NCI-H1694 (cell line): ENCODE data around the gene PRRT2.
"Not testable (repeated sequence)": the region's sequence is repeated elsewhere in the genome, so short reads cannot be mapped to it uniquely, and the experiment has no call there.

ENCODE experiments used
- DNase-seq: peaks from one replicate; lab custom pipeline; 2025; lab: John Stamatoyannopoulos, UW

The PRRT2 gene

GRCh38 chr16:29790949-29791844 is 20.8 kb upstream of the PRRT2 start:
- no peak for DNase-seq

GRCh38 chr16:29791845-29792807 is 19.9 kb upstream of the PRRT2 start:
- no peak for DNase-seq

GRCh38 chr16:29793153-29793552 is 18.8 kb upstream of the PRRT2 start:
- DNase-seq = not testable (repeated sequence)

- DNase-seq = no peak
Measured at GRCh38 chr16:29794231-29794710, 17.7 kb upstream of the PRRT2 start.

GRCh38 chr16:29802416-29802935 is 9.5 kb upstream of the PRRT2 start:
- no peak for DNase-seq

- no peak for DNase-seq
Measured at GRCh38 chr16:29804020-29804419, 8.0 kb upstream of the PRRT2 start.

GRCh38 chr16:29804455-29805231 is 7.3 kb upstream of the PRRT2 start:
- DNase-seq = peak; percentile 48

- peak; percentile 95 for DNase-seq
Measured at GRCh38 chr16:29805232-29806098, 6.5 kb upstream of the PRRT2 start.

- DNase-seq = peak; percentile 74
Measured at GRCh38 chr16:29806099-29806579, 5.9 kb upstream of the PRRT2 start, which contains the start of gene MAZ. Gene MAZ, plus strand, starts transcription at chr16:29806529. Its CDS starts 173 bp downstream, at chr16:29806702.

- no peak for DNase-seq
Measured at GRCh38 chr16:29806641-29807425, 5.2 kb upstream of the PRRT2 start.

- peak; percentile 75 for DNase-seq
Measured at GRCh38 chr16:29807426-29808218, 4.4 kb upstream of the PRRT2 start.

GRCh38 chr16:29808219-29808900 is 3.6 kb upstream of the PRRT2 start:
- no peak for DNase-seq

- DNase-seq = no peak
Measured at GRCh38 chr16:29809031-29809747, 2.8 kb upstream of the PRRT2 start.

GRCh38 chr16:29809850-29810698 is 1.9 kb upstream of the PRRT2 start:
- no peak for DNase-seq

GRCh38 chr16:29810699-29811169 is 1.3 kb upstream of the PRRT2 start:
- no peak for DNase-seq
